Neural cell (in vitro differentiated cells): ENCODE results near the gene RPL22. TPM values are rescaled to one million over a fixed set of nuclear protein-coding genes. Genes with fewer than 3 reads are reported as not detected.
A peak's percentile ranks its signal among the peaks of the same experiment; 100 is the strongest.

Experiments used
- H2AFZ ChIP-seq: fragments of 200-600, 300-800 bp; sonication (generic), shearing (Covaris generic); 2 replicates; pipeline ENCODE4 v1.6.0; 2014; ENCODE audit warnings: low read depth, mild to moderate bottlenecking, antibody characterized with exemption, low read length, moderate library complexity
- H3F3A ChIP-seq: fragments of 200-600 bp; shearing (Covaris generic); 2 replicates; pipeline ENCODE4 v1.6.1; 2016; ENCODE audit warnings: mild to moderate bottlenecking, moderate library complexity, mixed read lengths, antibody characterized with exemption, low read length; ENCODE audit not compliant: insufficient read depth, poor library complexity, severe bottlenecking
- H3K27ac ChIP-seq: fragments of 200-600, 300-800 bp; sonication (generic), shearing (Covaris generic); 2 replicates; pipeline ENCODE4 v1.5.1; 2014; ENCODE audit warnings: mild to moderate bottlenecking, low read length, moderate library complexity
- H3K27me3 ChIP-seq: fragments of 300-800, 200-600 bp; sonication (generic), shearing (Covaris generic); 2 replicates; pipeline ENCODE4 v1.6.0; 2014; ENCODE audit warnings: mild to moderate bottlenecking, low read depth, low read length, moderate library complexity; ENCODE audit not compliant: insufficient read depth
- H3K36me3 ChIP-seq: fragments of 300-800, 200-600 bp; sonication (generic), shearing (Covaris generic); 2 replicates; pipeline ENCODE4 v1.5.1; 2014; ENCODE audit warnings: mild to moderate bottlenecking, antibody characterized with exemption, low read length, moderate library complexity; ENCODE audit not compliant: insufficient read depth
- H3K4me2 ChIP-seq: fragments of 300-800, 200-600 bp; sonication (generic), shearing (Covaris generic); 2 replicates; pipeline ENCODE4 v1.6.0; 2014; ENCODE audit warnings: mild to moderate bottlenecking, low read length
- H3K4me3 ChIP-seq: fragments of 300-800, 200-600 bp; sonication (generic), shearing (Covaris generic); 2 replicates; pipeline ENCODE4 v1.5.1; 2014; ENCODE audit warnings: mild to moderate bottlenecking, low read length, moderate library complexity
- H3K79me2 ChIP-seq: fragments of 200-600 bp; shearing (Covaris generic); replicated peaks from 2 replicates; pipeline ENCODE4 v1.6.0; 2014; ENCODE audit warnings: mild to moderate bottlenecking, low read length, moderate library complexity; ENCODE audit not compliant: insufficient read depth
- H3K9ac ChIP-seq: fragments of 300-800, 200-600 bp; sonication (generic), shearing (Covaris generic); 2 replicates; pipeline ENCODE4 v1.6.1; 2016; ENCODE audit warnings: mild to moderate bottlenecking, low read length, mixed read lengths
- H3K9me2 ChIP-seq: fragments of 200-600 bp; shearing (Covaris generic); 2 replicates; pipeline ENCODE4 v1.6.1; 2016; ENCODE audit warnings: mild to moderate bottlenecking, low read length, mixed read lengths; ENCODE audit not compliant: insufficient read depth
- H3K9me3 ChIP-seq: fragments of 200-600, 300-800 bp; sonication (generic), shearing (Covaris generic); 2 replicates; pipeline ENCODE4 v1.6.1; 2016; ENCODE audit warnings: mild to moderate bottlenecking, mixed run types, low read length, moderate library complexity, mixed read lengths
- H4K20me1 ChIP-seq: fragments of 200-600 bp; shearing (Covaris generic); 2 replicates; pipeline ENCODE4 v1.6.1; 2016; ENCODE audit warnings: mild to moderate bottlenecking, mixed run types; ENCODE audit not compliant: insufficient read depth
- EP300 ChIP-seq: fragments of 450-650 bp; conservative IDR thresholded peaks from 2 replicates; pipeline ENCODE4 v1.6.1; 2014; ENCODE audit warnings: antibody characterized with exemption, mild to moderate bottlenecking, moderate library complexity; ENCODE audit not compliant: poor library complexity, severe bottlenecking
- EZH2 ChIP-seq: fragments of 200-600, 300-800 bp; shearing (Covaris generic), sonication (generic); IDR thresholded peaks from 2 replicates; pipeline ENCODE4 v1.6.1; 2014; ENCODE audit warnings: antibody characterized with exemption, low read length, borderline replicate concordance, mild to moderate bottlenecking; ENCODE audit not compliant: insufficient read depth, poor library complexity, severe bottlenecking
- MXI1 ChIP-seq: fragments of 450-650 bp; conservative IDR thresholded peaks from 2 replicates; pipeline ENCODE4 v1.6.1; 2014; ENCODE audit warnings: antibody characterized with exemption, mild to moderate bottlenecking; ENCODE audit not compliant: poor library complexity, severe bottlenecking
- POLR2AphosphoS5 ChIP-seq: IDR thresholded peaks from 2 replicates; pipeline ENCODE4 v1.6.1; 2012
- RAD21 ChIP-seq: fragments of 450-650 bp; conservative IDR thresholded peaks from 2 replicates; pipeline ENCODE4 v1.6.1; 2014; ENCODE audit warnings: antibody characterized with exemption, mild to moderate bottlenecking, moderate library complexity
- SMC3 ChIP-seq: fragments of 450-650 bp; conservative IDR thresholded peaks from 2 replicates; pipeline ENCODE4 v1.6.1; 2014; ENCODE audit warnings: antibody characterized with exemption, mild to moderate bottlenecking, moderate library complexity; ENCODE audit not compliant: poor library complexity
- TAF1 ChIP-seq: IDR thresholded peaks from 2 replicates; pipeline ENCODE4 v1.6.1; 2012; ENCODE audit warnings: low read depth
- polyA plus RNA-seq: library from polyadenylated mRNA; depleted of rRNA; stranded (reverse); fragments of >200 nt; gene quantifications from 2 replicates; pipeline ENCODE4 v1.2.3, GENCODE V29; 2014
- TF ChIP-seq, protein P1 (sequence below): fragments of 450-650 bp; IDR thresholded peaks from 2 replicates; pipeline ENCODE4 v1.5.1; 2014; ENCODE audit warnings: antibody characterized with exemption, mild to moderate bottlenecking, moderate library complexity; ENCODE audit not compliant: poor library complexity, severe bottlenecking
- TF ChIP-seq, protein P2 (sequence below): IDR thresholded peaks from 2 replicates; pipeline ENCODE4 v1.6.1; 2012; ENCODE audit warnings: borderline replicate concordance

RPL22 gene
- polyA plus RNA-seq, 1 donor from 2014 or later: 294 TPM

DNA sequence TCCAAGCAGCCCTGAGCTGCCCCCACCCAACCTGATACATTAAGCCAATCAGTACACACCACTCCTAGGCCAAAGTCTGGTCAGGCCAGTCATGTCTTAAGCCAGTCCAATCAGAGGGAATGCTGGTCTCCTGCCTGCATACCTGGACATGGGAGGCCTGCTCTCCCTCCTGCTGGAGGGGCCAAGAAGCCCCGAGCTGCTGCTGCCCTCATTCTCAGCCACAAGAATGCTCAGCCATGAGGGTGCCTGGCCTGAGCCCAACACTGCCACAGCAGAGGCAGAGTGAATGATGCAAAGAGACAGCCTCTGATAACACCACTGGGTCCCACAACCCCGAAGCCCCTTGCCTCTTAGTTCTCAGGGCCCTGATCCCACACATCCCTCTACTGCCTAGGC is 42.3 kb downstream of the RPL22 start:
- Histone ChIP-seq H3K27ac (peak overlapping the region; percentile 76), H3K4me3 (peak overlapping the region; percentile 43), H3K9ac (peak overlapping the region; percentile 53), H3K9me3 (no peaks in the 10 kb centered on the region), H3K36me3 (no peaks in the 10 kb centered on the region), H3K4me2 (no peak overlapping the region), H3F3A (no peaks in the 10 kb centered on the region), H4K20me1 (no peaks in the 10 kb centered on the region), H3K79me2 (no peaks in the 10 kb centered on the region), H3K9me2 (no peaks in the 10 kb centered on the region), H3K27me3 (no peaks in the 10 kb centered on the region), H2AFZ (no peak overlapping the region)
- TF ChIP-seq EZH2: no peak
- TF ChIP-seq, protein P1, sequence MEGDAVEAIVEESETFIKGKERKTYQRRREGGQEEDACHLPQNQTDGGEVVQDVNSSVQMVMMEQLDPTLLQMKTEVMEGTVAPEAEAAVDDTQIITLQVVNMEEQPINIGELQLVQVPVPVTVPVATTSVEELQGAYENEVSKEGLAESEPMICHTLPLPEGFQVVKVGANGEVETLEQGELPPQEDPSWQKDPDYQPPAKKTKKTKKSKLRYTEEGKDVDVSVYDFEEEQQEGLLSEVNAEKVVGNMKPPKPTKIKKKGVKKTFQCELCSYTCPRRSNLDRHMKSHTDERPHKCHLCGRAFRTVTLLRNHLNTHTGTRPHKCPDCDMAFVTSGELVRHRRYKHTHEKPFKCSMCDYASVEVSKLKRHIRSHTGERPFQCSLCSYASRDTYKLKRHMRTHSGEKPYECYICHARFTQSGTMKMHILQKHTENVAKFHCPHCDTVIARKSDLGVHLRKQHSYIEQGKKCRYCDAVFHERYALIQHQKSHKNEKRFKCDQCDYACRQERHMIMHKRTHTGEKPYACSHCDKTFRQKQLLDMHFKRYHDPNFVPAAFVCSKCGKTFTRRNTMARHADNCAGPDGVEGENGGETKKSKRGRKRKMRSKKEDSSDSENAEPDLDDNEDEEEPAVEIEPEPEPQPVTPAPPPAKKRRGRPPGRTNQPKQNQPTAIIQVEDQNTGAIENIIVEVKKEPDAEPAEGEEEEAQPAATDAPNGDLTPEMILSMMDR: no peak
- TF ChIP-seq SMC3: no peak
- TF ChIP-seq, protein P2, sequence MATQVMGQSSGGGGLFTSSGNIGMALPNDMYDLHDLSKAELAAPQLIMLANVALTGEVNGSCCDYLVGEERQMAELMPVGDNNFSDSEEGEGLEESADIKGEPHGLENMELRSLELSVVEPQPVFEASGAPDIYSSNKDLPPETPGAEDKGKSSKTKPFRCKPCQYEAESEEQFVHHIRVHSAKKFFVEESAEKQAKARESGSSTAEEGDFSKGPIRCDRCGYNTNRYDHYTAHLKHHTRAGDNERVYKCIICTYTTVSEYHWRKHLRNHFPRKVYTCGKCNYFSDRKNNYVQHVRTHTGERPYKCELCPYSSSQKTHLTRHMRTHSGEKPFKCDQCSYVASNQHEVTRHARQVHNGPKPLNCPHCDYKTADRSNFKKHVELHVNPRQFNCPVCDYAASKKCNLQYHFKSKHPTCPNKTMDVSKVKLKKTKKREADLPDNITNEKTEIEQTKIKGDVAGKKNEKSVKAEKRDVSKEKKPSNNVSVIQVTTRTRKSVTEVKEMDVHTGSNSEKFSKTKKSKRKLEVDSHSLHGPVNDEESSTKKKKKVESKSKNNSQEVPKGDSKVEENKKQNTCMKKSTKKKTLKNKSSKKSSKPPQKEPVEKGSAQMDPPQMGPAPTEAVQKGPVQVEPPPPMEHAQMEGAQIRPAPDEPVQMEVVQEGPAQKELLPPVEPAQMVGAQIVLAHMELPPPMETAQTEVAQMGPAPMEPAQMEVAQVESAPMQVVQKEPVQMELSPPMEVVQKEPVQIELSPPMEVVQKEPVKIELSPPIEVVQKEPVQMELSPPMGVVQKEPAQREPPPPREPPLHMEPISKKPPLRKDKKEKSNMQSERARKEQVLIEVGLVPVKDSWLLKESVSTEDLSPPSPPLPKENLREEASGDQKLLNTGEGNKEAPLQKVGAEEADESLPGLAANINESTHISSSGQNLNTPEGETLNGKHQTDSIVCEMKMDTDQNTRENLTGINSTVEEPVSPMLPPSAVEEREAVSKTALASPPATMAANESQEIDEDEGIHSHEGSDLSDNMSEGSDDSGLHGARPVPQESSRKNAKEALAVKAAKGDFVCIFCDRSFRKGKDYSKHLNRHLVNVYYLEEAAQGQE: no peak
- no peak for TF ChIP-seq EP300
- TF ChIP-seq POLR2AphosphoS5: no peak
- TF ChIP-seq TAF1: no peak

DNA sequence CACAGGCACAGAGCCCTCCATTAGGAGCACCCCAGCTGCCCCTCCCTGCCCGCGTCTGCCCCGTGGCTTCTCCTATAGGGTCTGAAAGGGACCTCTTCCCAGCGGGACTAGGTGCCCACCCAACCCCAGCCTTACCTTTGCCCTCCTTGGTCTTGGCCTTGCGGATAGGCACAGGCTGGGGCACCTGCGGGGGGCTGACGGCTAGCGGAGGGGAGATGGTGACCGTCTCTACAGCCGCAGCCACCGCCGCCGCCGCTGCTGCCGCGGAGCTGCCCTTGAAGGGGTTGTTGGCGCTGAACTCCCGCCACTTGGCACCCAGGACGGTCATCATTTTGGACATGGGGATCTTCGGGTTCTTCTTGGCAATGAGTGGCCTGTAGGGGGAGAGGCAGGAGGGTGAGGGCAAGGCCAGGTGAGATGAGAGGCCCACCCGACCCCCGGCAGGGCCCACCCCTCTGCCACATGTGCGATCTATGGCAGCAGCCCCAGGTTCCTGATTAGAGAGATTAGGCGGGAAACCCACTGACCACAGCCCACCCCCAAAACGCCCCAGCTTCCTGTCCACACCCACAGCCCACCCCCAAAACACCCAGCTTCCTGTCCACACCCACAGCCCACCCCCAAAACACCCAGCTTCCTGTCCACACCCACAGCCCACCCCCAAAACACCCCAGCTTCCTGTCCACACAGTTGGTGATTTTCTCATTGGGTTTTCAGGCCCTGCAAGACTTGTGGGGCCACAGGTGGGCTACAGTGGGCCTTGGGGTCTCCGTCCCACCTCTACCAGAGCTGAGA is 44.7 kb downstream of the RPL22 start:
- no peak for TF ChIP-seq RAD21
- TF ChIP-seq EZH2: no peak
- TF ChIP-seq MXI1: no peak
- no peak for TF ChIP-seq SMC3
- TF ChIP-seq, protein P1: no peak
- TF ChIP-seq EP300: no peak
- TF ChIP-seq, protein P2: no peak

More for the DNA sequence above, 44.7 kb downstream of the RPL22 start:
- H3K9me2 ChIP-seq: no peaks in the 10 kb centered on the region
- H3K79me2 ChIP-seq: no peaks in the 10 kb centered on the region
- H2AFZ ChIP-seq: no peak overlapping the region
- no peaks in the 10 kb centered on the region for H3K9me3 ChIP-seq
- no peaks in the 10 kb centered on the region for H3K36me3 ChIP-seq
- H3K4me3 ChIP-seq: no peak overlapping the region
- no peak overlapping the region for H3K27ac ChIP-seq
- no peak overlapping the region for H3K9ac ChIP-seq
- H3K27me3 ChIP-seq: peaks cover under 1% of the 10 kb centered on the region
- H4K20me1 ChIP-seq: no peaks in the 10 kb centered on the region
- H3F3A ChIP-seq: no peaks in the 10 kb centered on the region
- H3K4me2 ChIP-seq: no peak overlapping the region
